Activated naive CD8-positive, alpha-beta T cell (primary cell): ENCODE measurements around the gene FOXP4.
A peak's percentile ranks its signal among the peaks of the same experiment; 100 is the strongest.

Experiments
- H3K27ac Mint-ChIP-seq: one replicate; pipeline ENCODE4 v1.8.0; 2021; ENCODE audit warnings: mixed read lengths
- H3K27me3 Mint-ChIP-seq: one replicate; pipeline ENCODE4 v1.8.0; 2021; ENCODE audit warnings: mixed read lengths
- H3K36me3 Mint-ChIP-seq: one replicate; pipeline ENCODE4 v1.8.0; 2021; ENCODE audit warnings: mixed read lengths
- H3K4me1 Mint-ChIP-seq: one replicate; pipeline ENCODE4 v1.8.0; 2021; ENCODE audit warnings: low read depth, mixed read lengths
- H3K4me3 Mint-ChIP-seq: one replicate; pipeline ENCODE4 v1.8.0; 2021; ENCODE audit warnings: mild to moderate bottlenecking, mixed read lengths
- H3K9me3 Mint-ChIP-seq: one replicate; pipeline ENCODE4 v1.8.0; 2021; ENCODE audit warnings: low read depth, mixed read lengths

The FOXP4 gene

GRCh38 chr6:41512146-41512701 lies 34.0 kb upstream of the FOXP4 start:
- H3K9me3 Mint-ChIP-seq = no peaks in the 10 kb centered on the region

DNA sequence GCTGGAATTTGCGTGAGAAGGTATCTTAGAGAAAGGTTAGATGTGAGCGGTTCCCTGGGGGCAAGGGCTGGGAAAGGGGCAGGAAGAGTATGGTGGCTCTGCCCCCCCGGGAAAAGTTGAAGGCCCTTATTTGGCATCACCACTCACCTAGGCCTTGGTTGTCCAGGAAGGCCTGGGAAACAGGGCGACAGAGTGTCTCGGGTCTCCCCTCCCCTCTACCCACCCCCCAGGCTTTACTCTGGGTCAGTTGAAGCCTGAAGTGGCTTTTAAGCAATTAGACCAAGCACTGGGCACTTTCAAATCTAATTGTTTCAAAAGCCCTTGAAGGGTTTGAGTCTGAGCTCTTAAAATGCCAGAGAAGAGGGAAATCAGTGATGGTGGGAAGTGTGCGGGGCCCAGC lies 30.2 kb upstream of the FOXP4 start:
- Mint-ChIP-seq H3K4me1 (no peaks in the 10 kb centered on the region), H3K36me3 (no peaks in the 10 kb centered on the region), H3K27me3 (peaks cover 4% of the 10 kb centered on the region), H3K27ac (no peak overlapping the region), H3K9me3 (no peaks in the 10 kb centered on the region), H3K4me3 (no peak overlapping the region)

More at GRCh38 chr6:41512146-41512701, 34.0 kb upstream of the FOXP4 start:
- no peak overlapping the region for H3K4me3 Mint-ChIP-seq
- H3K27ac Mint-ChIP-seq = no peak overlapping the region
- no peaks in the 10 kb centered on the region for H3K4me1 Mint-ChIP-seq
- H3K36me3 Mint-ChIP-seq = no peaks in the 10 kb centered on the region
- peaks cover 6% of the 10 kb centered on the region for H3K27me3 Mint-ChIP-seq

DNA sequence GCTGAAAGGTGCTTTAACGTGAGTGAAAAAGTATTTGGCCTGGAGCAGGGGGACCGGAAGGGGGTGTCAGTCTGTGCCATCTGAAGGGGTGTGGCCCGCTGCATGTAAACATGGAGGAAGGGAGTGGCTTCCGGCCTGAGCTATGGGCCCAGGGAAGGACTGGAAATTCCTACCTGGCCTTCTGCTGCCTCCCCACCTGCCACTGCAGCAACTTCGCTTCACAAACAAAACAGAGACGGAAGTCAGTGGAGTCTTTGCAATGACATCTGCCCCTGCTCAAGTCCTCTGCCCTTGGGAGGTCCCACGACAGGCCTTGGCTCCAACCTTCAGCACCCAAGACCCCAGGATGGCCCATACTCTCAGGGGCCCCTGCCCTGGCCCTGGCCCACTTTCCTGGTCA lies 28.1 kb upstream of the FOXP4 start:
- Mint-ChIP-seq H3K9me3 (no peaks in the 10 kb centered on the region), H3K27ac (no peak overlapping the region)

GRCh38 chr6:41519305-41519744 lies 26.9 kb upstream of the FOXP4 start:
- Mint-ChIP-seq H3K27ac (no peak overlapping the region), H3K9me3 (no peaks in the 10 kb centered on the region), H3K4me3 (no peak overlapping the region), H3K36me3 (no peaks in the 10 kb centered on the region), H3K27me3 (peaks cover 6% of the 10 kb centered on the region), H3K4me1 (no peaks in the 10 kb centered on the region)

More for the DNA sequence above, 28.1 kb upstream of the FOXP4 start:
- Mint-ChIP-seq H3K27me3 (peaks cover 4% of the 10 kb centered on the region), H3K4me3 (no peak overlapping the region), H3K4me1 (no peaks in the 10 kb centered on the region), H3K36me3 (no peaks in the 10 kb centered on the region)

- Mint-ChIP-seq H3K27me3 (peaks cover 6% of the 10 kb centered on the region), H3K27ac (no peak overlapping the region), H3K4me1 (no peaks in the 10 kb centered on the region), H3K9me3 (no peaks in the 10 kb centered on the region), H3K36me3 (no peaks in the 10 kb centered on the region), H3K4me3 (no peak overlapping the region)
Measured at GRCh38 chr6:41519745-41520699, 26.2 kb upstream of the FOXP4 start.

DNA sequence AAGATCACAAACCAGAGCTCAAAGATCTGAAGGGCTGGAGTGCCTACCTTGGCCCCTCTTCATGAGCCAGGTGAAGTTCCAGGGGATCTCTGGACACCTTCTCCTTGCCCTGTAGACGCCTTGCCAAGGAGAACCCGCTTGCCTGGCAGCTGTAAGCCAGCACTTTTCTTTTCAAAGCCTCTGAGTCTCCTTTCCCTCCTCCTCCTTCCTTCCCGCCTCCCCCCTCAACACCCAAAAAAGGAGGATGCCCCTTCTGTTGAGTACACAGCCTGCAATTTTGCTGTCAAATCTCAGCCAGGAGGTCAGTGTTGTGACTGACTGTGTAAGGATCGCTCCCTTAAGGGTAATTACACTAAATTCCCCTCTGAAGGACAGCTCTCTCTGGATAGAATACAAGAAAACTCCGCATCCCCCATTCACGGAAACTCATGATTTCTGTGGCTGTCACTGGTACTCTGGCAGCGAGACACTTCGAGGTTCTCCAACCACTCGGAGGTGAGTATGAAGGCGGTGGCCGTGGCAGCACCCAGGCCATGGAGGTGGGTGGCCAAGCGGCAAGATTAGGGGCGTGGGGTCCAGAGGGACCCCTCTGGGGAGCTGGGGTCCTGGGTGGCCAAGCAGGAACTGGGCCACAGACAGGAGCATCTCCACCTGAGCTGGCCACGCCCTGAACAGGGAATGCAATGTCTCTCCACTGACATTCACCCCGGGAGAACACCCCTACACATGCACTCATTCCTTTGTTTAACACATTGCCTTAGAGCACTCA lies 23.2 kb upstream of the FOXP4 start:
- Mint-ChIP-seq H3K27me3 (peaks cover 13% of the 10 kb centered on the region), H3K27ac (no peak overlapping the region), H3K4me1 (no peaks in the 10 kb centered on the region), H3K9me3 (no peaks in the 10 kb centered on the region), H3K36me3 (no peaks in the 10 kb centered on the region), H3K4me3 (no peak overlapping the region)

DNA sequence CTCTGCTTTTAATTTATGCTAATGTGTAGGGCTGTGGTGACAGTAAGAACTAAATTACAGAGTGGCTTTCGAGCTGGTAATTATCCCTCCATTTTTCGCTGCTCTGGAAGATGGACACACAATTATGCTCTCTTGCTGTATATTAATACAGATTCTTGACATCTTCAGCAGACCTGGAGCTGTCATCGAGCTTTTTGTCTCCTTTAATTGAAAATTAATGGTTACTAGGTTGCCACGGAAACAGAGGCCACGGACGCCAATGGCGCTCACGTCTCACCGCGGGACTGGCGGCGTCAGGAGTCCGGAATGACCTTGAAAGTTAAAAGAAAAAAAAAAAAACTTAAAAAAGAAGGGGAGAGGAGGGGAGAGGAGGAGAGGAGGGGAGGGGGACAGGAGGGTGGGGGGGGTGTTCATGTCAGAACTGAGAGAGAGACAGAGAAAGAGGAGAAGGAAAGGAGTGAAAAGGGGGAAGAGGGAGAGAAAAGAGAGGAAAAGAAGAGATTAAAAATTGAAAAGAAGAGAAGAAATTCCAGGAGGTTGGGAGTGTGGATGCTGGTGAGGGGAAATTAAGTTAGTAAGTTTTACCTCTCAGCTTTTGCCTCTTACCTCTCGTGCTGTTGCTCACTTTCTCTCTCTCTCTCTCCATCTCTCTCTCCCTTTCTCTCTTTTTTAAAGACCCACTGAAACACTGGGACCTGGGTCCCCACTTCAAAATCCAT lies 22.1 kb upstream of the FOXP4 start:
- H3K27me3 Mint-ChIP-seq = peaks cover 13% of the 10 kb centered on the region
- H3K36me3 Mint-ChIP-seq = no peaks in the 10 kb centered on the region
- H3K27ac Mint-ChIP-seq = no peak overlapping the region
- H3K9me3 Mint-ChIP-seq = no peaks in the 10 kb centered on the region
- H3K4me1 Mint-ChIP-seq = no peaks in the 10 kb centered on the region
- no peak overlapping the region for H3K4me3 Mint-ChIP-seq

DNA sequence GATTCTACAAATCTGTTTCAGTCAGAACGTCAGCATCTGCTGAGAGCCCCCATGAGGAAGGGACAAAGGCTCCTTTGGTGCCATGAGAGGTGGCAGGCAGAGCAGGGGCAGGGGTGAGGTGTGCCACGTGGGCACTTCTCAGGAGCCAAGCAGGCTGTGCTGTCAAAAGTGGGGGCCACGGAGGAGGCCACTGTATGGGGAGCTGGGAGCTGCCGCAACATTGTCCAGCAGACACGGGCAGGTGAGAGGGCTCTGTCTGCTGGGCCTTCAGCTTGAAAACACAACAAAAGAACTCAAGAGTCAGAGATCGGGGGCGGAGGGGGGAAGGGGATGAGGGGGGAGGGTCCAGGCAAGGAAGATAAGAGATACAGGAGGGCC lies 21.6 kb upstream of the FOXP4 start:
- H3K27me3 Mint-ChIP-seq = peaks cover 13% of the 10 kb centered on the region
- no peaks in the 10 kb centered on the region for H3K36me3 Mint-ChIP-seq
- no peaks in the 10 kb centered on the region for H3K4me1 Mint-ChIP-seq
- no peak overlapping the region for H3K27ac Mint-ChIP-seq
- no peak overlapping the region for H3K4me3 Mint-ChIP-seq
- no peaks in the 10 kb centered on the region for H3K9me3 Mint-ChIP-seq

- peaks cover 22% of the 10 kb centered on the region for H3K4me1 Mint-ChIP-seq
- no peak overlapping the region for H3K27ac Mint-ChIP-seq
Measured at GRCh38 chr6:41527721-41528408, 18.3 kb upstream of the FOXP4 start.

DNA sequence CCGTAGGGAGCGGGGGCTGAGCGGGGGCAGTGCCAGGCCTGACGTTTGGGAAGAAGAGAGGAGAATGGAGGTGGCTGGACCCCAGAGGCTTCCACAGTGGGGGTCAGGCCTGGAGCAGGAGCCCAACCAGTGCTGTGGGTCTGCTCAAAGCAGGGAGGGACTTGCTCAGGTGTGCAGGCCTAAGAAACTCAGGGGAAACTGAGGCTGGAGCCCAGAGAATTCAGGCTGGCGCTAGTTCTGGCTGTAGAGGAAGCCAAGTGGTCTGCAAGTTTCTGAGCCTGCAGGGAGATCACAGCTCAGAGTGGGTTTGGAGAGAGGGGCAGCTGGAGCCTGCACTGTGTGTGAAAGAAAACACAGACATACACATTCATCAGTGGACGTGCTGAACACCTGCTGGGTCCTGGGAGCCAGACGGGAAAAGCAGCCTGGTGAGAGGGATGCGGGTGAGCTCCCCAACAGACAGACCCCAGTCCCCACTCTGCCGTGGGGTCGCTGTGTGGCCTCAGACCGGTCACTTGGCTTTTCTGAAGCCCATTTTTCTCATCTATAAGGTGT lies 17.7 kb upstream of the FOXP4 start:
- Mint-ChIP-seq H3K9me3 (no peaks in the 10 kb centered on the region), H3K27me3 (peaks cover 10% of the 10 kb centered on the region), H3K36me3 (no peaks in the 10 kb centered on the region), H3K27ac (no peak overlapping the region), H3K4me3 (no peak overlapping the region), H3K4me1 (peaks cover 28% of the 10 kb centered on the region)

More at GRCh38 chr6:41527721-41528408, 18.3 kb upstream of the FOXP4 start:
- Mint-ChIP-seq H3K9me3 (no peaks in the 10 kb centered on the region), H3K27me3 (peaks cover 10% of the 10 kb centered on the region), H3K4me3 (no peak overlapping the region), H3K36me3 (no peaks in the 10 kb centered on the region)

DNA sequence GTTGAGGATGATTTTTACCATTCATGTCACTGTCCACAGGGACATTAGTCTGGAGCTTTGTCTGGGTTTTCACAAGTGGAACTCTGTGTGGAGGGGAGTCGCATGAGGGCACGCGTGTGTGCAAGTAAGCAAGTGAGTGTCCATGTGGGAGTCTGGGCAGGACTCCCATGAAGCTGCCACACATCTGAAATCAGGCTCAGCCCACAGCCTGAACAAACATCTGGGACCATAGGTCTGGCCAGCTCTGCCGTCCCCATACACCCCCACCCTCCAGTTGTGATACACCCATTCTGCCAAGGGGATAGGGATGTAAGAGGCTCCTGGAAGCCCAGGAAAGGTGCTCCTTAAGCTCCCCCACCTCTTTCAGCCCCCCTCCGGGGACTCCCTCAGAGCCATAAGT lies 17.1 kb upstream of the FOXP4 start:
- no peak overlapping the region for H3K27ac Mint-ChIP-seq

GRCh38 chr6:41529970-41530369 lies 16.2 kb upstream of the FOXP4 start:
- Mint-ChIP-seq H3K36me3 (no peaks in the 10 kb centered on the region), H3K27me3 (peaks cover 9% of the 10 kb centered on the region), H3K9me3 (no peaks in the 10 kb centered on the region), H3K4me3 (no peak overlapping the region), H3K27ac (peak overlapping the region; percentile 2), H3K4me1 (peaks cover 28% of the 10 kb centered on the region)

More for the DNA sequence above, 17.1 kb upstream of the FOXP4 start:
- Mint-ChIP-seq H3K4me1 (peaks cover 28% of the 10 kb centered on the region), H3K4me3 (no peak overlapping the region), H3K9me3 (no peaks in the 10 kb centered on the region), H3K36me3 (no peaks in the 10 kb centered on the region), H3K27me3 (peaks cover 8% of the 10 kb centered on the region)

DNA sequence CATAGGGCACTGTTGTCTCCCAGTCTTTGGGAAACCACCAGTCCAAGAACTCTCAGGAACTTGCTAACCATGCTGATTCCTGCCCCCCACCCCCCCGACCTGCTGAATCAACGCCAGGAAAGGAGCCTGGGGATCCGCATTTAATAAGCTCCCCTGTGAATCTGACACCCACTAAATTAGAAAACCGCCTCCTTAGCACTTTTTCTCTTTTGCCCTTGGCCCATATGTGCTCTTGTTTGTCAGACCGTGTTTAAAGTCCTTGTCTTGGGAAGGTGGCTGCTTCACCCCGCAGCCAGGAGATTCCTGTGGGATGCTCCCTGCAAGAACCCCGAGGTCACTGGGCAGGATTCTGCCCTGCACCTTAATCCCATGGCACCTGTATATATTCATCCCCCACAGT lies 15.7 kb upstream of the FOXP4 start:
- Mint-ChIP-seq H3K9me3 (no peaks in the 10 kb centered on the region), H3K4me3 (no peak overlapping the region), H3K27ac (no peak overlapping the region), H3K36me3 (no peaks in the 10 kb centered on the region), H3K27me3 (peaks cover 12% of the 10 kb centered on the region), H3K4me1 (peaks cover 28% of the 10 kb centered on the region)

DNA sequence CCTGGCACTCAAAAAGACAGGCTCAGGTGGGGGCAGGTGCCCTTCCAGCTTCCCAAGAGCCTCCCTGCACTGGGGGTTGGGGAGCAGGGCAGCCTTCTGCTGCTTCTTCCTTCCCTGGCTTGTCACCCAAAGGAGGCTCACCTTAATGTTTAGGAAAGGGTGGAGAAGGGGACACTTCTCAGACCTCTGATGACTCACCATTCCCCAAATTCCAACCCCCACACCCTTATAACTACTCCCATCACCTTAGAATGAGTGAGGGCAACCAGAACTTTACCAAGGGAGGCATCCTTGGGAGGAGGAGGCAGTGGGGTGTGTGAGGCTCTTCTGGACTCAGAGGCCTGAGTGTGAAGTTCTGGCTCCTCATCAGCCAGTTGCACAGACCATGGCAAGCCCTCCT lies 15.2 kb upstream of the FOXP4 start:
- no peaks in the 10 kb centered on the region for H3K36me3 Mint-ChIP-seq
- peaks cover 12% of the 10 kb centered on the region for H3K27me3 Mint-ChIP-seq
- peaks cover 28% of the 10 kb centered on the region for H3K4me1 Mint-ChIP-seq
- H3K4me3 Mint-ChIP-seq = no peak overlapping the region
- H3K27ac Mint-ChIP-seq = peak overlapping the region; percentile 98
- H3K9me3 Mint-ChIP-seq = no peaks in the 10 kb centered on the region
